NCI-H146 treated with DMSO at 0.1 percent for 48 hours (cell line): ENCODE results near the gene NAPG.
"Not testable (repeated sequence)": the region's sequence is repeated elsewhere in the genome, so short reads cannot be mapped to it uniquely, and the experiment has no call there.

Experiments
- DNase-seq: peaks from one replicate; lab custom pipeline; 2025; ENCODE audit not compliant: unreplicated experiment; lab: John Stamatoyannopoulos, UW

The NAPG gene

DNA sequence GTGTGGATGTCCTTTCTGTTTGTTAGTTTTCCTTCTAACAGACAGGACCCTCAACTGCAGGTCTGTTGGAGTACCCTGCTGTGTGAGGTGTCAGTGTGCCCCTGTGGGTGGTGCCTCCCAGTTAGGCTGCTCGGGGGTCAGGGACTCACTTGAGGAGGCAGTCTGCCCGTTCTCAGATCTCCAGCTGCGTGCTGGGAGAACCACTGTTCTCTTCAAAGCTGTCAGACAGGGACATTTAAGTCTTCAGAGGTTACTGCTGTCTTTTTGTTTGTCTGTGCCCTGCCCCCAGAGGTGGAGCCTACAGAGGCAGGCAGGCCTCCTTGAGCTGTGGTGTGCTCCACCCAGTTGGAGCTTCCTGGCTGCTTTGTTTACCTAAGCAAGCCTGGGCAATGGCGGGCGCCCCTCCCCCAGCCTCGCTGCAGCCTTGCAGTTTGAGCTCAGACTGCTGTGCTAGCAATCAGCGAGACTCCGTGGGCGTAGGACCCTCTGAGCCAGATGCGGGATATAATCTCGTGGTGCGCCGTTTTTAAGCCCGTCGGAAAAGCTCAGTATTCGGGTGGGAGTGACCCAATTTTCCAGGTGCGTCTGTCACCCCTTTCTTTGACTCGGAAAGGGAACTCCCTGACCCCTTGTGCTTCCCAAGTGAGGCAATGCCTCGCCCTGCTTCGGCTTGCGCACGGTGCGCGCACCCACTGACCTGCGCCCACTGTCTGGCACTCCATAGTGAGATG, 52.2 kb downstream of the NAPG start:
- DNase-seq = not testable (repeated sequence)

DNA sequence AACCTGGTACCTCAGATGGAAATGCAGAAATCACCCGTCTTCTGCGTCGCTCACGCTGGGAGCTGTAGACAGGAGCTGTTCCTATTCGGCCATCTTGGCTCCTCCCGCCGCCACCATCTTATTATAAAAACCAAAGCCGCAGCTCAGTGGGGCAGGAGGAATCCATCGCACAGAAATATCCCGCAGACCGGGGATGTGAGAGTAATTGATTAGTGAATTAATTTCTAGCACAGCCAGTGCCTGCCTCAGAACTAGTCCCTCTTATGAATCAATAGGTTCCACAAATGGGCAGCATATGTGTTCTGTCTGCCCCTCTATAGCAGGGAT, 52.7 kb downstream of the NAPG start:
- DNase-seq = not testable (repeated sequence)

DNA sequence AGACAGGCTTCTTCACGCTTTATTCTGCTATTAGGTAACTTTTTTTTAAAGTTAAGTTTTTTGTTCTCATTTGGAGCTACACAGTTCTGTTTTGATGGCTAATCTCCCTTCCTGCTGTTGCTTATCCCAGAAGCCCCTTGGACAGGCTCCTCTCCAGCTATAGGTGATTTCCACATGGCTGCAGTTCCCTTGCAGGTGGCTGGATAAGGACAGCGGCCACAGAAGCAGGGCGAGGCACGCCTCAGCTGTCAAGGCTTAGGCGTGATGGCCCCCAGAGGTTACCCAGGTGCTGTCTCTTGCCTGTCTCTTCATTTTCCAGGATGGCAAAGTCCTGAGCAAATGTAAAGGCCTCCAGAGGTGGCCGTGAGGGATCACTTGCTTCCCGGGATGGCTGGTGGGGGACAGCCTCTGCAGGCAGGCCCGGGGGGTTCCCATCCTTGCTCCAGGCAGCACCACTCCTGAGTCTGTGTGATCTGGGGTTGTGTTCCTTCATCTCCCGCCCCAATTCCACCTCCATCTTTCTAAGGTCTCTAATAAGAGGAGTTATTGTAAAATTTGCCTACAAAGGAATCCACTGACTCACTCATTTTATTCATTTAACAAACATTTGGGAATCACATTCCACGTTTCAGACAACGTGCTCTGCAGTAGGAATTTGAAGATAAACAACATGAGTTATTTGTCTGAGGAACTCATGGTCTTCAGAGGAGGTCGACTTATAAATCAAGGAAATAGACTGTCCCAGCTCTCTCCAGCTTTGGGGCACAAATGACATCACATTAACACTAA, 53.4 kb downstream of the NAPG start:
- no peak for DNase-seq

DNA sequence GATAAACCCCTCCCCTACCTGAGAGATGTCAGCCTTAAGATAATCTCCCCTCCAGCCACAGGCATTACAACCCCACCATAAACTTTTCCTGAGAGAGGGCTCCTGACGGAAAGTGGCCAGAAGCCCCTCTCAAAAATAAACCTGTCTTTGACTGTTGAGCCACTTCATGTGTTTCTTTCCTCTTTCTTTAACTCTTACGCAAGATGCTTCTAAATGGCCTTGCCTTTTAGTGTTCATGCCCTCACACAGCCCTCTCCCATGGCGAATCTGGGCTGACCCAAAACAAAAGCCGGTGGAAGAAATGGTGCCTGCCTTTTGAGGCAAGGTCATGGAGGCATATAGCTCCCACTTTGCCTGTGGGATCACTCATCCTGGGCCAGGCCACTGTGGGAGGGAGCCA, 54.4 kb downstream of the NAPG start:
- no peak for DNase-seq

DNA sequence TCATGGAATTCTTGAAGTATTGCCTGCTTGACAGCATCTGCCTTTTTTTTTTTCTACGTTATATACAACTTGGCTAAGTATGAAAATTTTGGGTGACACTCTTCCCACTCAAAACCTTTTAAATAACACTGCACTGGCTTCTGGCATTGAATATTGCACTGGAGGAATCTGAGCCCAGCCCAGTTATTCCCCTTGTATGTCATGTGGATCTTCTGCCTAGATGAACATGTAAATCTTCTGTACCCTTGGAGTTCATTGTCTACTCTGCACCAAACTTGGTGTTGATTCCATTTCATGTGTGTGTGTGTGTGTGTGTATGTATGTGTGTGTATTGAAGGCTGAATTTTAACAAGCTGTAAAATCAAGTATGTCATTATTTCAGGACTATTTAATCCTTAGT, 59.4 kb downstream of the NAPG start:
- DNase-seq = no peak

DNA sequence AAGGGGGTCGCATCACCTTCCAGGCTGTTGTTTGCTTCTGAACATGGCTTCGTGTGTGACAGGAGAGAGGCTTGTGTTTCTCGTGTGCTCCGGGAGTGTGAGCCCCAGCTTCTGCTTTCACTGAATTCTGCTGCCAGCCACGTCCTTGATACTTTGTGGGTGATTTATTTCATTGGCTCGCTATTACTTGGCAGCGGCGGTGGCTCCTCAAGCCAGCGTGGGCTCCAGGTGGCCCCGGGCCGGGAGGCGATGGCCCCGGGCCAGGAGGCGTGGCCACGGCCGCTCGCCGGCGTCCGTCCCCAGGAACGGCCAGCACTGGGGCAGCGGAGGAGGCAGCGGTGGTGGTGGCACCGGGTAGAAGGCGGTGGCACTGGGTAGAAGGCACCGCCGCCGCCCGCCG, 63.1 kb downstream of the NAPG start:
- DNase-seq = no peak

DNA sequence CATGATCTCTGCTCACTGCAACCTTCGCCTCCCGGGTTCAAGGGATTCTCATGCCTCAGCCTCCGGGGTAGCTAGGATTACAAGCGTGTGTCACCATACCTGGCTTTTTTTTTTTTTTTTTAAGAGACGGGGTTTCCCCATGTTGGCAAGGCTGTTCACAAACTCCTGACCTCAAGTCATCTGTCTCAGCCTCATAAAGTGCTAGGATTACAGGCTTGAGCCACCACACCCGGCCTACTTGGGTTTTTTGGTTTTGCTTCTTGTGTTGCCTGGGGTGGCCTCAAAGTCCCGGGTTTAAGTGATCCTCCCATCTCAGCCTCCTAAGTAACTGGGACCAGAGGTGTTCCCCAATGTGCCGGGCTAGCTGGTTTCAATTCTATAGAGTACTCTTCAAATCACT, 64.6 kb downstream of the NAPG start:
- DNase-seq = no peak

DNA sequence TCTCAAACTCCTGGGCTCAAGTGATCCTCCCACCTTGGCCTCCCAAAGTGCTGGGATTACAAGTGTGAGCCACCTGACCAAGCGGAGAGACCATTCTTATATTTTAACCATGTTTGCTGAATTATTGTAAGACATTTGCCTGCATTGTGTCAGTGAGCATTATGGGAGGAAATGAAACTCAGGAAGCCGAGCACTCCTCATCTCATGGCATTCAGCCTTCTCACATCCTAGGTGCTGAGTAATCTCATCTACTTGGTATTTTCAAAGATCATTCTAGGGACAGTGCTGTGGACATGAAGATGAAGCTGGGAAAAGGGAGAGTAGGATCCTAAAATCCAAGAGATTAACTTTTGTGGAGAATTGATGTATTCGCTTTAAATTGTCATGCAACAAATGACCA, 66.1 kb downstream of the NAPG start:
- DNase-seq = no peak

DNA sequence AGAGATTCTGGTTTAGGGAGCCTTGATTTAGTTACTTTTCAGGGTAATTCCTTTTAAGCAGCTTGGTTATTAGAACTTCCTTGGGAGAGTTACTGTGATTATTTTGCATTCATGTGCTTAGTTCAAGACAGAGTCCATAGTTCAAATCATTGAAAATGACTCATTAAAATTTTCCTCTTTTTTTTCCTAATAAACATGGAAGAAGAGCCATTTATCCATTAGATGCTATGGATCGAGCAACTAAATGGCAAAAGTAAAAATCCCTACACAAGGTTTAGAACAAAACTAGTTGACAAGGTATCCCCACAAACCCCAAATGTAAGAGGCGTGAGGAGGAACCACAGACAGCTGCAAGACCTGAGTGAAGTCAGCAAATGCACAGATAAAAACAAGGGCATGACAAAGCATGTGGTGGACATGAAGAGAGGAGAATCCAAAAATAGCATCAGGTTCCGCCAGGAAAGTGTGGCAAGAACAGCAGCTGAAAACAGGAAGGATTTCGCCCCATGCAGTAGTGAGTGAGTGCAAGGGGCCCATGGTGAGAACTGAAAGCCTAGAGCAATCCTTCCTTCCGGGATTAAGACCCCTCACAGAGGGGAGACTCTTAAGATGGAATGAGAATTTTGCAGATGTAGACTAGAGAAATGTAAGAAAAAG, 67.7 kb downstream of the NAPG start:
- DNase-seq = not testable (repeated sequence)

DNA sequence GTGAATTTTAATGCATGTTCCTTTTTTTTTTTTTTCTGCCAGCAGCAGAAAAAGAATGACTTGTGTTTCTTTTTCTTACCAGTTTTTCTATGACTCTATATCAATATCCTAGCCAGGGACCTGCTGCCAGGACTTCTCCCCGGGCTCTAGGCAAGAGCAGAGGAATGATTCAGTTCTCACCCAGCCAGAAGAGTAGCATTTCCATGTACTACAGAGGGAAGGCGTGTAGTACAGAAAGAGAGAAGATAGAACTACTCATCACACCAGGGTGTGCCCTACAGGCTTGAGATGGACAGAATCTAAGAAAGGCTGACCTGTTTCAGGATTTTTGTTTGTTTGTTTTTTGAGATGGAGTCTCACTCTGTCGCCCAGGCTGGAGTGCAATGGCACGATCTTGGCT, 70.1 kb downstream of the NAPG start:
- not testable (repeated sequence) for DNase-seq

DNA sequence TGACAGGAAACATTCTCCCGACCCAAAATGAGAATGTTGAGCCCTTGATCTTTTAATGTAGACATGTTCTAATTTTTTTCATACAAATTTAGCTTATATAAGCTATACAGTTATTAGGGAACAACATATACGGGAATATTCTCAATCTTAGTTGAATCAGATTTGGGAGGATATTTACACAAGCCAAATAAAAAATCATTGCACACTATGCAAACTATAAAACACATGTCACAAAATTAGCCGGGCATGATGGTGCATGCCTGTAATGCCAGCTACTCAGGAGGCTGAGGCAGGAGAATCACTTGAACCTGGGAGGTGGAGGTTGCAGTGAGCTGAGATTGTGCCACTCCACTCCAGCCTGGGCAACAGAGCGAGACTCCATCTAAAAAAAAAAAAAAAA, 71.9 kb downstream of the NAPG start:
- not testable (repeated sequence) for DNase-seq

DNA sequence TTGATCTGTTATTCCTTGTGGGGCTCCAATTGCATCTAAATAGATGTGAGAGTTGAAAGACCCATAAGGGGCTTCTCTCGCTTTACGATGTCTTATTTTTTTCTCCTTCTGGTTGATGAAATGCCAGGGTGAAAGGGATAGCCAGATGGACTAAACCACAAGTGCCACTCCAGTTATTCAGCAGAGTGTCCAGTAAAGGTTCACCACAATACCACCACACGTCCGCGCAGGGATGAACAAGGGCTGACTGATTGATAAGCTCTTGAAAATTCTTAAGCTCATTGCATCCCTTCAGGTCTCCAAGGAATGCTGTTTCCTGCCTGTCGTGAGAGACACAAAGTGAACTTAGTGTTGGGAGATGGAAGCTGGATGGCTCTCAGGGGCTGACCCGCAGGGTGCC, 74.9 kb downstream of the NAPG start:
- DNase-seq = not testable (repeated sequence)
